Activated CD8-positive, alpha-beta memory T cell treated with anti-CD3 and anti-CD28 coated beads, Interleukin-2, amount 50 U/mL, for 1 hour (primary cell): ENCODE results near the gene FANCC.
"Not testable (repeated sequence)": the region's sequence is repeated elsewhere in the genome, so short reads cannot be mapped to it uniquely, and the experiment has no call there.

Experiments used
- DNase-seq: peaks from one replicate; pipeline ENCODE4 v3.0.0-alpha.2; 2020; ENCODE audit errors: extremely low read depth

Gene FANCC

DNA sequence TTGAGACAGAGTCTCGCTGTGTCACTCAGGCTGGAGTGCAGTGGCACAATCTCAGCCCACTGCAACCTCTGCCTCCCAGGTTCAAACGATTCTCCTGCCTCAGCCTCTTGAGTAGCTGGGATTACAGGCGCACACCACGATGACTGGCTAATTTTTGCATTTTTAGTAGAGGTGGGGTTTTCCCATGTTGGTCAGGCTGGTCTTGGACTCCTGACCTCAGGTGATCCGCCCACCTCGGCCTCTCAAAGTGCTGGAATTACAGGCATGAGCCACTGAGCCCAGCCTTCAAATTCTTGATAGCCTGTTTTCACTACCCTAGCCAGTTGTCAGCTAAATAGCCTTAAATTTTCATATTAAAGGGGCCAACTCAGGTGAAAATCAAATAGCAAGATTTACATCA lies 11.6 kb upstream of the FANCC start:
- not testable (repeated sequence) for DNase-seq

DNA sequence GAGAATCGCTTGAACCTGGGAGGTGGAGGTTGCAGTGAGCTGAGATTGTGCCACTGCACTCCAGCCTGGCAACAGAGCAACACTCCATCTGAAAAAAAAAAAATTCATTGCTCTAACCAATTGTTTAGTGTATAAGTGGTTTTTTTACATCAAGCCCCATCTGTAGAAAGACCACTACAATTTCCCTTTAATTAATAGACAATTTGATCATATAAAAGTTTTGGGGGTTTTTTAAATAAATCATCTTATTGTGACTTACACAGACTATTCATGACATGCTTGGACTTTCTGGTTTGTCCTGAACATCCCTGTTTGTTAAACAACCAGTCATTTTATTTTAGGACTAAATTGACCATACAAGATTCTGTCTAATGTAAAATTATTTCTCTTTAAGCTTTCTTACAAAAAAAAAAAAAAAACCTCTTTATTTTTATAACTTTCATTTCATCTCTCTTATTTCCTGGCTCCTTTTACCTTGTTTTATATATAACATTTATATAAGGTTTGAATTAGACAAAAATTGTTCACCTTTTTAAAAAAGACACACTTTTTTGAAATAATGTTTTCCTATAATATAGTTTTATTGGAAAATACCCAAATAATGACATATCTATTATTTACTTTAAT lies 9.8 kb upstream of the FANCC start:
- no peak for DNase-seq

DNA sequence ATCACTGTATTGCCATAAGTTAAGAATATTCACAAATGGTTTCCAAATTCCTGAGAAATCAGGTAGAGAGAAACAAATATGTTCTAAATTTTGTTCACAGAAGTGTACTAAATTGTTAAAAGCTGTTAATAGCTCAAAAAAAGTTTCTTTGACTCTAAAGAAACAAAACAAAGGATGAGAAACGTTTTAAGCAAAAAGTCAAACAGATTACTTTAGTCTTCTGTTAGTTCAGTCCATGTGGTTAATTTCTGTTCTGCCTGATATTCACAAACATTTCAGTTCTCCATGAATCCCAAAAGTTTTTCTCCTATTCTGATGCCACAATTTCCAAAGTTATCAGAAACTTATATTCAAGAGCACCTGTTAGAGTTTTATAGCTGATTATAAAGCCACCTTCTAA lies 7.7 kb upstream of the FANCC start:
- DNase-seq = no peak

DNA sequence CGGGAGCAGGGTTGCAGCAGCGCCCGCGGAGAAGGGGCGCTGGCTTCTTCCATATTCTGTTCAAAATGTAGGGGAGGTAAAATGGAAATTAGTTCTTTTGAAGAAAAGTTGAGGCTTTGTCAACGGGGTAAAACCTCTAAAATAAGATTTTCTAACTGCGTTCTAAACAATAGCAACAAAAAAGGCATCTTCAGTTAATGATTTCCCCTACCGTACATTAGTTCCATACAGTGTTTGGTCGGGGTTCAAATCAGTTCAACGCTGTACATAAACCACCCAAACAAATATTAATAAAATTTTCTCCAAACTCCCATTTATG lies 343 bp upstream of the FANCC start:
- DNase-seq = no peak

DNA sequence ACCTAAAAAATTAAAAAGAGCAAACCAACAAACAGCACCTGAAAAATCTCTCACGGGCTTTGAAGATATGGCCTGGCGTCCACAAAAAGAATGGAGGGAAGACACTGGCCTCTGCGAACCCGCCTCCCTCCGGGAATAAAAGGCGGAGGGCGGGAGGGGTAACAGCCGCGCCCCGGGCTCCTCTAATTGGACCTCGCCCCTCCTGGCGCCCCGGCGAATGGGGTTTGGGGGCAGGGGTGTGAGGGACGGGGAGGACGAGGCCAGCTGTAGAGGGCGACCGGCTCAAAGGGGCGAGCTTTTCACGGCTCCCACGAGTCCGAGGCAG lies 753 bp downstream of the FANCC start:
- DNase-seq = no peak

DNA sequence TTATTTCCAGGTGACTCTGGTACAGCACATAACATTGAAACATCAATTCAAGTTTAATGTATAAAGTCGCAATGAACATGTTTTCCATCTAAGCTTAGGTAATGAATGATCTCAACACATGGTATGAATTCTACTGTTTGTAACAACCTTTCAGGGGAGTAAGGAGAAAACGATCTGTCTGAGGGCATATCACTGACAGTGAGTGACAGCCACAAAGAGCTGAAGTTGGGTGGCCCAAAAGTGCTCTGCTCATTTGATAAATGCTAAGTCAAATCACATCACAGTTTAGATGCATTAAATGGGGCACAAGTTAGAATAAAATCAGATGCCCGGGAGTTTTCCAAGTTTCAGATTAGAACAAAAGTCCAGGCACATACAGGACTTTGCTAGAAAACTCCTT lies 1.2 kb downstream of the FANCC start:
- no peak for DNase-seq

DNA sequence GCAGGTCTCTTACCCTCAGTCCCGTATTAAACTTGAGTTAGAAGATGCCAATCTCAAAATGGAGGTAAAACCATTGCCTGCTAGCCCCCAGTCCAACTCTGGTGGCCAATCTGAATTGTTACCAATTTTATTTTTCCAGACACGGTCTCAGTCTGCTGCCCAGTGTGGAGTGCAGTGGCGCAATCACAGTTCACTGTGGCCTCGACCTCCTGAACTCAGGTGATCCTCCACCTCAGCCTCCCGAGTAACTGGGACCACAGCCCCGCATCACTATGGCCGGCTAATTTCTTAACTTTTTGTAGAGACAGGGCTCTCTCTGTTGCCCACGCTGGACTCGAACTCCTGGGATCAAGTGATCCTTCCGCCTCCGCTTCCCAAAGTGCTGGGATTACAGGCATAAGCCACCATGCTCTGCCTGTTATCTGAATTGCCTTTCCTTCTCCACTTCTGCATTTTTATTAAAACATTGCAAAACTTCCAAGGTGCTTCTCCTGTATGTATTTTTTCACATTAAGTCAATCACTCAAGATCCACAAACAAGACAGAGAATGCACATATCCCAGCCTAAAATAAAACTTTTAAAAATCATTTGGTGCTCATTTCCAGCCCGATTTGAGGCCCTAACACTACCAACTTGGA lies 2.3 kb downstream of the FANCC start:
- DNase-seq = no peak

DNA sequence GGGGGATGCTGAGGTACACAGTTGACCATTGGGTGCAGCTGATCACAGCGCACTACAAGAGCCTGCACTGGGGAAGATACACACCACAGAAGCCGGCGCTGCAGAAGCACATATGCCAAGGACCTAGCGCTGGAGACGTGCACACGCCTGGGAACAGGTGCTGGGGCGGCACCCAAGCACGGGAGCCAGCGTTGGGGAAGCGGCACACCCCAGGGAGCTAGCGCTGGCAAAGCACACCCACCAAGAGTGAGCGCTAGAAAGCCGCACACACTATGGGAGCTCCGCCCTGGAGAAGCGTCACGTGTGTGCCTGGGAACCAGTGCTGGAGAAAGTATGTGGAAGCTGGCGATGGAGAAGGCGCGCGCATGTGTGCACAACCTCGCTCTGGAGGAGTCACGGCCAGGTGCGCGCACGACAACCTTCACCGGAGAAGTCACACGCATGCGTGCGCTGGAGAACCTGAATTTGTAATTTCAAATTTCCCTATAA lies 4.5 kb downstream of the FANCC start:
- no peak for DNase-seq

DNA sequence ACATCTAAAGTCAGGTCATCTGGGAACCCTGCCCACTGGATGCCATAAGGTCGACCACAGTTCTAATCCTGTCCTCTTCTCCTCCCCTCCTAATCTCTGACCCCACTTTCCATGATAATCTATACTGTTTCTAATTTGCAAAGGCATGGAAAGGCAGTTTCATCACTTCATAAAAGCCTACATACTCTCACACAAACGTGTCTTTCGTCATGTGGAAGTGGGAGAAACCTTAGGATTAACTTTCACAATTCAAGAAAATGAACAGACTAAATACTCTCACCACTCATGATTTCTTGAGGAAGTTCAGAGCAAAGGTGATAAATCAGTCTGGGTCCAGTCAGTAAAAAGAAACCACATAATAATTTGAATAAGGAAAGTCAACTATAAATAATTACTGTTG lies 5.5 kb downstream of the FANCC start:
- DNase-seq = no peak

DNA sequence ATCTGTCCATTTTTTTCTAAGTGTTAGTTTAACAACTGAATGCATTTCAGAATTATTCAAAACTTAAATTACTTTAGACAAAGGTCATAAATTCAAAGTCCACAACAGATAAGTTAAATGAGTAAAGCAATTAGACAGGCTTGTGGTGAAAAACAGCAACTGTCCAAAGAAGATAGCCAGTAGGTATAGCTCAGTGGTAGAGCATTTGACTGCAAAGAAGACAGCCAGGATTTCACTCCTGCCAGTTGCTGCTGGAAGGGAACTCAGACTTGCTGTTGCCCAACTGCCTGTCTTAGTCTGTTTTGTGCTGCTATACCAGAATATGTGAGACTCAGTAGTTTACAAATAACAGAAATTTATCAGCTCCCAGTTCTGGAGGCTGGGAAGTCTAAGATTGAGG lies 10.0 kb downstream of the FANCC start:
- no peak for DNase-seq

DNA sequence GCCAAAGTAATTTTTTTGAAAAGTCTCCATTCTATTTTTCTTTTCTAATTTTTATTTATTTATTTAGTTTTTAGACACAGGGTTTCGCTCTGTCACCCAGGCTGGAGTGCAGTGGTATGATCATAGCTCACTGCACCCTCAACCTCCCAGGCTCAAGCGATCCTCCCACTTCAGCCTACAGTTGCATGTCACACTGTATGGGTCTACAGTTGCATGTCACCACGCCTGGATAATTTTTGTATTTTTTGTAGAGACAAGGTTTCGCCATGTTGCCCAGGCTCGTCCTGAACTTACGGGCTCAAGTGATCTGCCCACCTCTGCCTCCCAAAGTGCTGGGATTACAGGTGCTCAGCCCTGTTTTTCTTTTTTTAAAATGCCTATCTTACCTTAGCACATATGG lies 10.7 kb downstream of the FANCC start:
- no peak for DNase-seq

DNA sequence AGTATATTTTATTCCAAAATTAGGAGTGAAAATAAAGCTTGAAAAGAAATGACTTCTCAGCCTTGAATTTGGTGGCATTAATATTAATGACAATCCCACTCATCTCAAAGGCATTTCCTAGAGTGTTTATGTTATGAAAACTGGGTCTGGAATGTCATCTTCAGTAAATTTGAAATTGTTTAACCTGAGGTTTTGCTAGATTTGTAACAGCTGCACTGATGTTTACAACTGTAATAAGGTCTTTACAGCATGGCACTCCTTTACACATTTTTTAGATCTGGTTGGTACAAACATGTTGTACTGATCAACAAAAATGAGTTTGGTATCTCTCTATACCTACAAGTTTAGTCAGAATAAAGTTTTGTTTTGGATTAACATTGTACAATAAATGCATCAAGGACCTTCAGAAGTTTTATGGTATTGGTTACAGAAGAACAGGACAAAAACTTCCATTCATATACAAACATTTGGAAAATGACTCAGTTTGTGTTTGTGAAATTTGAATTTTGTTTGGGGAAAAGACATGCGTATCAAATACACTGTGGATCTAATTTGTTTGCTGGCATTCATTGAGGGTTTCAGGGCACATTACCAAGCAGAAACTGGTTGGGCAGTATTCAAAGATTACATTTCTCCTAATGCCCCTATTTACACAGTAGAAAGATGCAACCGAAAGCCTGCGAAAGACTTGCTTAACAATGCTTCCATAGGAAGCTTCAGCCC lies 11.6 kb downstream of the FANCC start:
- DNase-seq = no peak

DNA sequence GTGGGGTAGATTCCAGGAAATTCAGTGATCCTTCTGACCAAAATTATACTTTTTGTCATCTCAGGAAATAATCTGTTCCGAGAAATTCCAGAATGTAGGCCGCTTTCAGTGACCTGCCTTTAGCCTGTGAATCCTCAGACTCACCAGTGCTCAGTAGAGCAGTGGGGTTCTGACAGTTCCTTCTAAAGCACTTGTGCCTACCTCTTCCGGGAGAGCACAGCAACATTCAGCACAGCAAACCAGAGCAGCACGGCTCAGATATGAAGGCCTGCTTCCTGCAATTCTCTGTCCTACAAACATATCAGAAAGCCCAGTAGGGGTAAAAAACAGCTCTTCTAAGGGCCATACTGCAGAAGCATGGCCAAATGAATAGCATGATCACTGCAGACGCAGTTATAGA lies 15.0 kb downstream of the FANCC start:
- DNase-seq = no peak

DNA sequence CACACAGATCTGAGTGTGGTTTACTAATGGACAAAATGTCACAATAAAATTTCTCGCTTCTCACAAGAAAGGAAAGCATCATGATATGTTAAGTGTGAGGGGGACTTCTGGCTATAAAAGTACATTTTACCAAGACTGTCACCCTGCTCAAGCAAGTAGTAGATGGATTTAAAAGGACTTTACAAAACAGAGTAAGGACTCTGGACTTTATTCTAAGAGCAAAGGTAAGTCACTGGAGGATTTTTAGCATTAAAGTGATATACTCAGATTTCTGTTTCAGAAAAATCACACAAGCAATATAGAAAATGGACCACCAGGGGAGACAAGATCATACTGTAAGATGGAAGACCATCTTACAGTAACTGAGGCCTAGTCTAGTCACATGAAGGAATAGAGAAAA lies 19.7 kb downstream of the FANCC start:
- DNase-seq = no peak

DNA sequence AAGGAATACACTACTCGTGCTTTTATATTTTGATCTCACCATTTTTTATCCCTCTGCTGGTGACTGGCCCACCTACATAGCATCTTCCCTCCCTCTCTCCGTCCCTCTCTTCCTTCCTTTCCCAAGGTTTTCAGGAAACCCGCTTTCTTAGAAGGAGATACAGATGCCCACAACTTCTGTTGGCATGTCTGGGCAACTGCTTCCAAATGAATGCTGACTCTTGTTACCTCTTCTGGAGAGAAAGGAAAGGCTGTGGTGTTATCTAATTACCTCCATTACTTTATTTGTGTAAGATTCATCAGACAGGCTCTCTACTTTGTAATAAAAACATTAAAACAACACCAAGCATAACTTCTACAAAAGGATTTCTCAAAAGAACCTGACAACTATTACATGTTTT lies 20.2 kb downstream of the FANCC start:
- DNase-seq = no peak

DNA sequence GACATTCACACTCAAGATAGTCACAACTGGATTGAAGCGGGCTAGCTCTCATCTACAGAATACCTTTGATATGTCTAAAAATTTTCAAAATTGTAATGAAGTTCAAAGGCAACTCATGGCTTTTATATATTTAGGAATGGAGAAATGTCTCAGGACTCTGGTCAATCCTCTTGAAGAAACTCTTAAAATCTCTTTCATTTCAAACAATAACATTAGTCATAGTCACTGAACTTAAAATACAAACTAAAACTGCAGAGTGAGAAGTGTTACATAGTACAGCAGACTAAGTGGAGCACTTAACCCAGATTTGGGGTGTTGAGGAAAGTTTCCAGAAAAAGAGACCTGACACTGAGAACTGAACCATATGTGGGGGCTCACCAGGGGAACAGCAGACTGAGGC lies 20.7 kb downstream of the FANCC start:
- no peak for DNase-seq

DNA sequence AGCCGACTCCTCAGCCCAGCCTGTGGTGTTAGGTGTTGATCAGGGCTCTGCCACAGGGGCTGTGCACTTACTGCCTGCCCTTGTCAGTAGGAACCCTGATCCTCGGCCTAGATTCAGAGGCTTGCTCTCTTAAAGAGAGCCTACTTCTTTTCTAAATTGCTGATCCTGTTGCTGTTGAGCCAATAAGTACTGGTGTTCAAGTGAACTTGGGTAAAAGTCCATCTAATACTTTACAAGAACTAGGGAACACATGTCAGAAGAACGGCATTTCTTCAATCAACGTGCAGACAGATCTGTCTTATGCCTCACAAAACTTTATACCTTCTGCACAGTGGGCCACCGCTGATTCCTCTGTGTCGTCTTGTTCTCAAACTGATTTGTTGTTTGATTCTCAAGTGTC lies 24.2 kb downstream of the FANCC start:
- not testable (repeated sequence) for DNase-seq

DNA sequence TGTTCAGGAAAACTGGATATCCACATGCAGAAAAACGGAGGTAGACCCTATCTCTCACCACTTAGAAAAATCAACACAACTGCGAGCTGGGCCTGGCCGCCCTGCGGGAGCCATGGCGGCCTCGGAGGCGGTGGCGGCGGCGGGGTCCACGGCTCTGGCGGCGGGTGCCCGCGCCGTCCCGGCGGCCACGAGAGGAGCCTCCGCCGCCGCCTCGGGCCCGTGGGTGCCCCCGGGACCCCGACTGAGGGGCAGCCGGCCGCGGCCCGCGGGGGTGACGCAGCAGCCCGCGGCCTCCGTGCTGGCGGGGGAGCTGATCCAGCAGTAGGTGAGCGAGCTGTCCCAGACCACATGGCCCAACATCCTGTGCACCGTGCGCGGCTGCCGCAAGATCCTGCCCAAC lies 25.3 kb downstream of the FANCC start:
- DNase-seq = no peak

DNA sequence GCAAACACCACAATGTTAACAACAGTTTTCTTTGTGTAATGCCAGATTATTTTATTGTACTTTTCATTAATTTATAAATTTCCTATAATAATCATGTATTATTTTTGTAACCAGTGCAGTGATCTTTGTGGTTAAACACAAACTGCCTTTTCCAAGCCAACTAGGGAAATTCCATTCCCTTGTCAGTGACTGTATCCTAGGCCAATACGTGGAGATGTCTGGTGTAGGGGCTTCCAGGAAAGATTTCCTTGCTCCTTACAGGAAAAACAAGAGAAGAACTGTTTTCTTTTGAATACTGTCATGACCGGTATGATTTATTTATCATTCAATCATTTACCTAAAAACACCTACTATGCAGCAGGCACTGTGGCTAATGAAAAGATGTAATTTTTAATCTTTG lies 31.4 kb downstream of the FANCC start:
- no peak for DNase-seq

DNA sequence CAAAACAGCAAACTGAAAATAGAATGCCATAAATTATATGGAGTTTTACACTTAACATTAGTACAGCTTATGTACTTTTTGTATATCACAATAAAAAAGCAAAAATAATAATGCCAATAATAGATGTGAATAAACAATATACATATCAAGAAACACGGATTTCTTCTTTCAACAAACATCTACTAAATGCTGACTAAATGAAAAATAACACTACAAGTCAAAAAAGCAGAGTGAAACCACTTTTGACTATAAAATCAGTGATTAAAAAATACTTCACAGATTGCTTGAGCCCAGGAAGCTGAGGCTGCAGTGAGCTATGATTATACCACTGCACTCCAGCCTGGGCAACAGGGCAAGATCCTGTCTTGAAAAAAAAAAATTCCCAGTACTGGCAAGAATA lies 32.2 kb downstream of the FANCC start:
- no peak for DNase-seq

DNA sequence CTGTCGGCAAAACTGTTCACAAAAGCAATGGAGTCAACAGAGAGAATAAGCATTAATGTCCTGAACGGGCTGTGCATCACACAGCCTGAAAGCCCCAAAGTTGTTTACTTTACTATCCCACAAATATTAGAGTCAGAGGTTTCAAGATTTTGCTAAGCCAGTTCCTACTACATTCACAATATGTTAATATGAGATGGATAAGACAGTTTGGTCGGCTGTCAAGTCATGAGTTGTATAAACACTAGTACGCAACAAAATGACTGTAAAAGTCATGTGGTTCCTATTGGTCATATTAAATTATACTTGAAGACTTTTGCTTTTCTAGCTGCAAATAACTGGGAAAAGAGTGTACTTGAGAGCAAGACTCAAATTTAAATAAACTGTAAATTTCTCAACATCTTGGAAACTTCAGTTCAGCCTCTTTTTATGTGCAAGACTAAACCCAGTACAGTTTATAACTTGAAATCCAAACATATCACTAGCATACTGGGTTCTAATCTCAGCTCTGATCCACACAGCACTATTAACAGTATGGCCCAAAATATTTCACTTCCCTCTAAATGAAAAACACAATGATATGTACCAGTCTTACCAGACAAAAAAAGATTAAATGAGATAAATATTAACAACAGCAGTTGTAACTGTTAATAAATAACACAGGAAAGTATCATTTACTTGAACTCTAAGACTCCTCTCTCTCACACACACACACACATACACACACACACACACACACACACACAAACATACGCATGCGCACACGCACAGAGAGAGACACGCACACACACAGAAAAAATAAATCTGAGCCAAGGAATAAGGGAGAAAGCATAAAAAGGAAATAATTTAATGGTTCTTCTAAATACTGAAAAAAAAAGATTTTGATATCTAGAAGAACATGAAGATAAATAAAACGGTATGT lies 33.1 kb downstream of the FANCC start:
- no peak for DNase-seq

DNA sequence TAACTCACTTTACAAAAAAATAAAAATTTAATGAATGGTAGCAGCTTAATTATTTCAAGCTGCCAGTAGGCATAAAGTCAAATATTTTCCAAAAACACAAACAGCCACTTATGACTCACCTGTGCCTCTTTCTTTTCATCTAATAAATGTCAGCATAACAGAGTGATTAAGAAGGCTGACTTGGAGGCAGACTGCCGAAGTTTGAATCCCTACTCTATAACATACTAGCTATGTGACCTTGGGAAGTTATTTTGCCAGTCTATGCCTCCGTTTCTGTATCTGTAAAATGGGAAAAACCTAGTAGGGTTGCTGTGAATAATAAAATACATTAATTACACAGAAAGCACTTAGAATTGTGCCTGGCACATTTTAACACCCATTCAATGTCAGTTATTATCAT lies 33.8 kb downstream of the FANCC start:
- no peak for DNase-seq

DNA sequence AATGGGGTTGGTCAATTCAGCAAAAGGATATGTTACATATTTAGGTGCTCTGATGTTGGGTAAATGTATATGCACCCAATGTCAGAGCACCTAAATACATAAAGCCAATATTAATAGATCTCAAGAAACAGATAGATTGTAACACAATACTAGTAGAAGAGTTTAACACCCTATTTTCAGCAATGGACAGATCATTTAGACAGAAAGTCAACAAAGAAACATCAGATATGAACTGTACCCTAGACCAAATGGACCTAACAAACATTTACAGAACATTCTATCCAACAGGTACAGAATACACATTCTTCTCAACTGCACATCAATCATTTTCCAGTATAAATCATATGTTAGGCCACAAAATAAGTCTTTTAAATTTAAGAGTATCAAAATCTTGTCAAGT lies 35.2 kb downstream of the FANCC start:
- no peak for DNase-seq
